Mesenchymal stem cell (in vitro differentiated cells and primary cell): ENCODE measurements around the gene RBMS1.

Source experiments
- DNase-seq: peaks from one replicate; pipeline ENCODE4 v3.0.0-alpha.2; 2013
- H2AFZ ChIP-seq: one replicate; pipeline ENCODE4 v1.6.1; 2013; ENCODE audit warnings: low read depth, mild to moderate bottlenecking, control low read depth, inconsistent platforms, low read length, moderate library complexity
- H2AK5ac ChIP-seq: 2 replicates; pipeline ENCODE4 v1.6.1; 2013; ENCODE audit warnings: low read length, moderate library complexity, mild to moderate bottlenecking, inconsistent platforms; ENCODE audit not compliant: severe bottlenecking
- H2BK120ac ChIP-seq: one replicate; pipeline ENCODE4 v1.6.1; 2013; ENCODE audit warnings: low read depth, mild to moderate bottlenecking, inconsistent platforms, low read length, moderate library complexity
- H2BK12ac ChIP-seq, 2 experiments: one replicate each; pipeline ENCODE4 v1.6.1; 2013; ENCODE audit warnings: inconsistent platforms in 2 of 2, low read length in 2 of 2, mild to moderate bottlenecking in 2 of 2, moderate library complexity in 2 of 2, control low read depth in 1 of 2
- H2BK15ac ChIP-seq: one replicate; pipeline ENCODE4 v1.6.1; 2013; ENCODE audit warnings: mild to moderate bottlenecking, low read depth, inconsistent platforms; ENCODE audit not compliant: poor library complexity, severe bottlenecking
- H2BK5ac ChIP-seq: 2 replicates; pipeline ENCODE4 v1.6.1; 2013; ENCODE audit warnings: low read depth, mild to moderate bottlenecking, low read length, control low read depth, inconsistent platforms; ENCODE audit not compliant: poor library complexity, severe bottlenecking
- H3K14ac ChIP-seq, 2 experiments: one replicate each; pipeline ENCODE4 v1.6.1; 2013; ENCODE audit warnings: inconsistent platforms in 2 of 2, low read length in 2 of 2, control low read depth in 1 of 2, mild to moderate bottlenecking in 1 of 2, moderate library complexity in 1 of 2
- H3K18ac ChIP-seq, 2 experiments: one replicate each; pipeline ENCODE4 v1.6.1; 2013; ENCODE audit warnings: inconsistent platforms in 2 of 2, low read length in 2 of 2, control low read depth in 1 of 2, low read depth in 1 of 2, mild to moderate bottlenecking in 1 of 2
- H3K23ac ChIP-seq, 2 experiments: one replicate each; pipeline ENCODE4 v1.6.1; 2013; ENCODE audit warnings: inconsistent platforms in 2 of 2, low read length in 2 of 2, mild to moderate bottlenecking in 2 of 2, moderate library complexity in 2 of 2, control low read depth in 1 of 2
- H3K27ac ChIP-seq: 2 replicates; pipeline ENCODE4 v1.5.1; 2013; ENCODE audit warnings: mild to moderate bottlenecking, moderate library complexity, low read length, control low read depth, inconsistent platforms; ENCODE audit not compliant: poor library complexity, severe bottlenecking
- H3K27me3 ChIP-seq, 2 experiments: 2 replicates each; pipeline versions ENCODE4 v1.6.1 to v1.7.0; 2013; ENCODE audit warnings: low read length in 2 of 2, mild to moderate bottlenecking in 2 of 2, moderate library complexity in 2 of 2, control low read depth in 1 of 2, inconsistent platforms in 1 of 2; ENCODE audit not compliant: control insufficient read depth in 1 of 2, insufficient read depth in 1 of 2
- H3K36me3 ChIP-seq, 2 experiments: 2 replicates each; pipeline versions ENCODE4 v1.6.1 to v1.7.0; 2013; ENCODE audit warnings: low read length in 2 of 2, control low read depth in 1 of 2, inconsistent platforms in 1 of 2, low read depth in 1 of 2, mild to moderate bottlenecking in 1 of 2; ENCODE audit not compliant: insufficient read depth in 2 of 2, control insufficient read depth in 1 of 2
- H3K4ac ChIP-seq, 2 experiments: one replicate each; pipeline ENCODE4 v1.6.1; 2013; ENCODE audit warnings: inconsistent platforms in 2 of 2, low read length in 2 of 2, mild to moderate bottlenecking in 2 of 2, moderate library complexity in 2 of 2, control low read depth in 1 of 2, low read depth in 1 of 2
- H3K4me1 ChIP-seq: 2 replicates; pipeline ENCODE4 v1.6.1; 2013; ENCODE audit warnings: low read depth, low read length, control low read depth; ENCODE audit not compliant: control insufficient read depth, insufficient read depth
- H3K4me2 ChIP-seq: 2 replicates; pipeline ENCODE4 v1.6.1; 2013; ENCODE audit warnings: low read length, mild to moderate bottlenecking, inconsistent platforms; ENCODE audit not compliant: poor library complexity, severe bottlenecking
- H3K4me3 ChIP-seq, 2 experiments: 2 replicates each; pipeline versions ENCODE4 v1.5.1 to v1.7.0; 2013; ENCODE audit warnings: low read length in 2 of 2, mild to moderate bottlenecking in 2 of 2, control low read depth in 1 of 2, low read depth in 1 of 2; ENCODE audit not compliant: insufficient read depth in 1 of 2
- H3K79me1 ChIP-seq: replicated peaks from 2 replicates; pipeline ENCODE4 v1.6.1; 2013; ENCODE audit warnings: mild to moderate bottlenecking, control low read depth, low read length, inconsistent platforms; ENCODE audit not compliant: poor library complexity, severe bottlenecking
- H3K9ac ChIP-seq: 2 replicates; pipeline ENCODE4 v1.7.0; 2013; ENCODE audit warnings: mild to moderate bottlenecking, low read length, moderate library complexity
- H3K9me3 ChIP-seq: 2 replicates; pipeline ENCODE4 v1.7.0; 2013; ENCODE audit warnings: mild to moderate bottlenecking, low read length; ENCODE audit not compliant: control insufficient read depth
- H4K8ac ChIP-seq: one replicate; pipeline ENCODE4 v1.6.1; 2013; ENCODE audit warnings: inconsistent platforms, mild to moderate bottlenecking, low read length, moderate library complexity
- H4K91ac ChIP-seq: one replicate; pipeline ENCODE4 v1.6.1; 2013; ENCODE audit warnings: mild to moderate bottlenecking, low read length, inconsistent platforms
- WGBS: methylation state at CpG from one replicate; pipeline ENCODE4 v1.1.7; 2013; ENCODE audit warnings: mixed read lengths; 5-methylcytosine and 5-hydroxymethylcytosine counted together

The RBMS1 gene

GRCh38 chr2:160241251-160242137 is 252.1 kb downstream of the RBMS1 start:
- H4K8ac ChIP-seq: no peak overlapping the region
- no peak overlapping the region for H3K4me2 ChIP-seq
- peak overlapping the region; percentile 93 for H2BK5ac ChIP-seq
- H2BK15ac ChIP-seq: no peak overlapping the region
- no peak overlapping the region for H4K91ac ChIP-seq
- DNase-seq: peak; percentile 88
- no peak overlapping the region for H3K18ac ChIP-seq
- peak overlapping the region in 1 of 2 experiments; percentile 49 for H3K4ac ChIP-seq
- 60% methylated on average over 4 of the region's 4 CpGs for WGBS
- H3K4me3 ChIP-seq: no peak overlapping the region
- peak overlapping the region; percentile 93 for H3K27ac ChIP-seq
- no peaks in the 10 kb centered on the region for H3K27me3 ChIP-seq
- no peak overlapping the region for H3K9ac ChIP-seq
- no peak overlapping the region for H2AFZ ChIP-seq
- H3K23ac ChIP-seq: no peak overlapping the region
- H2BK120ac ChIP-seq: no peak overlapping the region
- peak overlapping the region; percentile 88 for H2AK5ac ChIP-seq
- H2BK12ac ChIP-seq: no peak overlapping the region
- H3K36me3 ChIP-seq: no peaks in the 10 kb centered on the region
- H3K79me1 ChIP-seq: peaks cover 2% of the 10 kb centered on the region
- H3K14ac ChIP-seq: no peak overlapping the region
- H3K4me1 ChIP-seq: peaks cover 6% of the 10 kb centered on the region
- H3K9me3 ChIP-seq: no peaks in the 10 kb centered on the region

GRCh38 chr2:160239436-160239835 is 254.2 kb downstream of the RBMS1 start:
- no peak overlapping the region for H2BK15ac ChIP-seq
- no peaks in the 10 kb centered on the region for H3K9me3 ChIP-seq
- no peaks in the 10 kb centered on the region for H3K36me3 ChIP-seq
- H3K23ac ChIP-seq: no peak overlapping the region
- no peak overlapping the region for H2AFZ ChIP-seq
- H3K4me3 ChIP-seq: no peak overlapping the region
- H2BK5ac ChIP-seq: no peak overlapping the region
- no peak overlapping the region for H3K9ac ChIP-seq
- H2AK5ac ChIP-seq: peak overlapping the region; percentile 95
- H3K18ac ChIP-seq: no peak overlapping the region
- H3K4me2 ChIP-seq: no peak overlapping the region
- 84% methylated on average over 4 of the region's 5 CpGs for WGBS
- peaks cover 2% of the 10 kb centered on the region for H3K79me1 ChIP-seq
- peaks cover 4% of the 10 kb centered on the region for H3K4me1 ChIP-seq
- H3K27ac ChIP-seq: no peak overlapping the region
- H3K14ac ChIP-seq: no peak overlapping the region
- no peak overlapping the region for H2BK12ac ChIP-seq
- no peak overlapping the region for H2BK120ac ChIP-seq
- H3K4ac ChIP-seq: no peak overlapping the region
- no peak overlapping the region for H4K91ac ChIP-seq
- H3K27me3 ChIP-seq: no peaks in the 10 kb centered on the region
- no peak for DNase-seq
- no peak overlapping the region for H4K8ac ChIP-seq

DNA sequence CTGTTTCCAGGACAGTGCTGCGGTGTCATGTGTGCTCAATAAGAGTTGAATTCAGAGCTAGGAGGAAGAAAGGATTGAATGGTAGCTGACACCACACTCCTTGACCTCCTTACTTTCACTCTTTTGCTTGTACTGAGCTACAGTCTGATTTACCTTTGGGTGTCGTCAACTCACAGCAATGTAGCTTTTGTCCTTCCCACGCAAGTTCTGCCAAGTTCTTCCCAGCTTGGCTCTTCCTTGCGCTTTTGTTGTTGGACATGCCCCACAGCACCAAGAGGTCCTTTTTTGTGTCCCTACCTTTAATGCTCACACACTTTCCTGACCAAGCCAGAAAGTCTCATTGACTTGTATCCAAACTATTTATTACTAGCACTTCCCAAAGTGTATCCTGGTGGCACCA is 255.2 kb downstream of the RBMS1 start:
- Histone ChIP-seq H3K36me3 (no peaks in the 10 kb centered on the region), H3K23ac (no peak overlapping the region), H3K27ac (no peak overlapping the region), H3K79me1 (peaks cover 2% of the 10 kb centered on the region), H3K4me1 (peaks cover 4% of the 10 kb centered on the region), H2BK5ac (no peak overlapping the region), H3K14ac (no peak overlapping the region), H2AK5ac (peak overlapping the region; percentile 69), H4K8ac (no peak overlapping the region), H3K4me2 (no peak overlapping the region), H2BK15ac (no peak overlapping the region), H3K9ac (no peak overlapping the region), H3K4me3 (no peak overlapping the region), H3K27me3 (no peaks in the 10 kb centered on the region), H2BK12ac (no peak overlapping the region), H4K91ac (no peak overlapping the region), H3K18ac (no peak overlapping the region), H2BK120ac (no peak overlapping the region), H3K9me3 (no peaks in the 10 kb centered on the region), H2AFZ (no peak overlapping the region), H3K4ac (no peak overlapping the region)
- 99% methylated on average over 4 of the region's 4 CpGs for WGBS
- no peak for DNase-seq

DNA sequence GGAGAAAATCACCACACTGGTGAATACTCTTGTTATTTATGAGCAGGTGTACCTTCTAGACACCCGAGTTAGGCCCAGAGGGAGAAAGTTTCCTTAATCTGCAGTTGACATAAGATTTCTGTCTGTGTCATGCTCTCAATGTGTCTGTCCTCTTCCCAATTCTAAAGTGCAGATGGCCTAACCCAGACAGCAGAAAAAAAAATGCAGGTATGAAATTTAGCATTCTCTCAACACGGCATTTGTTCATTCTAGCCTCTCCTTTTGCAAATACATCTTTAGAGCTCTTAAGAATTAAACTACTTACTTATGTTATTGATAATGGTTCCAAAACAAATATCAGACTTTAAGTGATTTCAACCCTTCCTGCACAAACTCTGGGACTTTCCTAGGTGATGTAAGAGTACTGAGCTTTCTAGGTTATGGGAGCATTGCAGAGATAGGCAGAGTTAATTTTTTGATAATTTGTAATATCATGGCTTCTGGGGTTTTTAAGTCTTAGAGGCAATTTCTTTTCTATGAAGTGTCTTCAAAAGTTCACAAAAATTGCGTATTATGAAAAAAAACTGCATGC is 260.6 kb downstream of the RBMS1 start:
- H2BK120ac ChIP-seq: no peak overlapping the region
- H2AK5ac ChIP-seq: no peak overlapping the region
- H2AFZ ChIP-seq: no peak overlapping the region
- H3K36me3 ChIP-seq: no peaks in the 10 kb centered on the region
- no peak overlapping the region for H3K4me2 ChIP-seq
- no peak overlapping the region for H4K91ac ChIP-seq
- no peak overlapping the region for H3K18ac ChIP-seq
- H3K27ac ChIP-seq: no peak overlapping the region
- no peak for DNase-seq
- H3K27me3 ChIP-seq: no peaks in the 10 kb centered on the region
- H2BK15ac ChIP-seq: no peak overlapping the region
- H3K4me1 ChIP-seq: peaks cover 3% of the 10 kb centered on the region
- H3K23ac ChIP-seq: no peak overlapping the region
- no peaks in the 10 kb centered on the region for H3K9me3 ChIP-seq
- no peak overlapping the region for H3K9ac ChIP-seq
- no peak overlapping the region for H2BK12ac ChIP-seq
- H2BK5ac ChIP-seq: no peak overlapping the region
- no peak overlapping the region for H4K8ac ChIP-seq
- no peaks in the 10 kb centered on the region for H3K79me1 ChIP-seq
- WGBS: 80% methylated on average over 1 of the region's 3 CpGs
- no peak overlapping the region for H3K4me3 ChIP-seq
- no peak overlapping the region for H3K4ac ChIP-seq
- H3K14ac ChIP-seq: no peak overlapping the region
